Hepatocyte (in vitro differentiated cells): ENCODE measurements around the gene DUSP10. TPM values are rescaled to one million over a fixed set of nuclear protein-coding genes. Genes with fewer than 3 reads are reported as not detected.

Experiments used
- DNase-seq: peaks from one replicate; pipeline ENCODE4 v3.0.0-alpha.2; 2016; ENCODE audit warnings: low spot score
- H2AFZ ChIP-seq: fragments of 200-600 bp; sonication (generic); 2 replicates; pipeline ENCODE4 v1.6.0; 2016; ENCODE audit warnings: antibody characterized with exemption, mild to moderate bottlenecking
- H3K27ac ChIP-seq: fragments of 200-600 bp; sonication (generic); 2 replicates; pipeline ENCODE4 v1.5.1; 2016; ENCODE audit warnings: mild to moderate bottlenecking
- H3K27me3 ChIP-seq: fragments of 200-600 bp; sonication (generic); 2 replicates; pipeline ENCODE4 v1.6.1; 2016
- H3K36me3 ChIP-seq: fragments of 200-600 bp; sonication (generic); replicated peaks from 2 replicates; pipeline ENCODE4 v1.5.1; 2016; ENCODE audit warnings: low read depth; ENCODE audit not compliant: insufficient read depth
- H3K4me1 ChIP-seq: fragments of 200-600 bp; sonication (generic); 2 replicates; pipeline ENCODE4 v1.5.1; 2016; ENCODE audit warnings: mild to moderate bottlenecking, moderate library complexity; ENCODE audit not compliant: insufficient read depth
- H3K4me2 ChIP-seq: fragments of 200-600 bp; sonication (generic); 2 replicates; pipeline ENCODE4 v1.6.0; 2016
- H3K4me3 ChIP-seq: fragments of 200-600 bp; sonication (generic); 2 replicates; pipeline ENCODE4 v1.5.1; 2016; ENCODE audit warnings: mild to moderate bottlenecking
- H3K79me2 ChIP-seq: fragments of 200-600 bp; sonication (generic); 2 replicates; pipeline ENCODE4 v1.6.0; 2017; ENCODE audit warnings: mild to moderate bottlenecking
- H3K9me2 ChIP-seq: fragments of 200-600 bp; sonication (generic); replicated peaks from 2 replicates; pipeline ENCODE4 v1.6.0; 2017; ENCODE audit warnings: mild to moderate bottlenecking; ENCODE audit not compliant: insufficient read depth
- H3K9me3 ChIP-seq: fragments of 200-600 bp; sonication (generic); 2 replicates; pipeline ENCODE4 v1.5.1; 2016; ENCODE audit warnings: low read depth, mild to moderate bottlenecking
- H4K20me1 ChIP-seq: fragments of 200-600 bp; sonication (generic); 2 replicates; pipeline ENCODE4 v1.6.0; 2016; ENCODE audit warnings: mild to moderate bottlenecking; ENCODE audit not compliant: insufficient read depth, poor library complexity, severe bottlenecking
- EZH2 ChIP-seq: fragments of 200-600 bp; sonication (generic); IDR thresholded peaks from 2 replicates; pipeline ENCODE4 v1.6.1; 2016; ENCODE audit warnings: antibody characterized with exemption, mild to moderate bottlenecking, borderline replicate concordance
- EZH2phosphoT487 ChIP-seq: fragments of 200-600 bp; sonication (generic); IDR thresholded peaks from one replicate; pipeline ENCODE4 v1.6.1; 2018; ENCODE audit warnings: antibody characterized with exemption, mild to moderate bottlenecking, low read depth, moderate library complexity; ENCODE audit not compliant: unreplicated experiment, severe bottlenecking
- WGBS: methylation state at CpG from one replicate; pipeline ENCODE4 v1.1.6; 2016; ENCODE audit warnings: low lambda C conversion rate; ENCODE audit errors: missing lambda C conversion rate; 5-methylcytosine and 5-hydroxymethylcytosine counted together
- polyA plus RNA-seq: library from polyadenylated mRNA; unstranded; fragments of >200 nt; fragmentation: Nextera tagmentation; extraction: Ambion mirVana; gene quantifications from 2 replicates; pipeline ENCODE4 v1.2.1, GENCODE V29; 2016
- total RNA-seq: library from RNA; depleted of rRNA; stranded (reverse); fragments of >200 nt; gene quantifications from 2 replicates; pipeline ENCODE4 v1.2.3, GENCODE V29; 2014
- TF ChIP-seq, protein P1 (sequence below): fragments of 200-600 bp; sonication (generic); IDR thresholded peaks from 2 replicates; pipeline ENCODE4 v1.5.1; 2016; ENCODE audit warnings: antibody characterized with exemption, mild to moderate bottlenecking; ENCODE audit not compliant: poor library complexity

DUSP10 gene
- total and polyA plus RNA-seq, 2 experiments from 2014 or later = 13.1 to 17.6 TPM

DNA sequence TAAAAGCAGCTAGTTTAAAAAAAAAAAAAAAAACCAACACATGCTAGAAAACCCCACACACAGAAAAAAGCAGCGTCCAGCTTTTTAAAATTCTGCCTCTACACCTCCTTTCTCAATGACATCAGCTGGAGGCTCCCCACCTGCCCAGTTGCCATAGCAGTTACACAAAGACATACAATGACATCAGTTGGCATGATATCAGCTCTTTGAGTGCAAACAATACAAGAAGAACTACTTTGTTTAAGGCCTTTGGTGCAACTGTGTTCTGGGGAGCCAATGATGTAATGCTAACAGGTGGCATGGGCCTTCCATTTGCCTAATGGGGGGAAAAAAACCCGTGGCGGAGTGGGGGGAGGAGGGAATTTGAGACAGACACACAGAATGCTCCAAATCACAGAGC lies 32.9 kb downstream of the DUSP10 start:
- Histone ChIP-seq H3K9me3 (no peaks in the 10 kb centered on the region), H4K20me1 (no peaks in the 10 kb centered on the region), H2AFZ (no peak overlapping the region), H3K4me1 (peaks cover 11% of the 10 kb centered on the region), H3K27ac (peak overlapping the region; percentile 55), H3K27me3 (no peaks in the 10 kb centered on the region), H3K4me2 (no peak overlapping the region), H3K9me2 (no peaks in the 10 kb centered on the region), H3K4me3 (no peak overlapping the region), H3K79me2 (no peaks in the 10 kb centered on the region), H3K36me3 (no peaks in the 10 kb centered on the region)
- DNase-seq = peak; percentile 65
- TF ChIP-seq EZH2 = no peak
- TF ChIP-seq EZH2phosphoT487 = no peak
- TF ChIP-seq, protein P1, sequence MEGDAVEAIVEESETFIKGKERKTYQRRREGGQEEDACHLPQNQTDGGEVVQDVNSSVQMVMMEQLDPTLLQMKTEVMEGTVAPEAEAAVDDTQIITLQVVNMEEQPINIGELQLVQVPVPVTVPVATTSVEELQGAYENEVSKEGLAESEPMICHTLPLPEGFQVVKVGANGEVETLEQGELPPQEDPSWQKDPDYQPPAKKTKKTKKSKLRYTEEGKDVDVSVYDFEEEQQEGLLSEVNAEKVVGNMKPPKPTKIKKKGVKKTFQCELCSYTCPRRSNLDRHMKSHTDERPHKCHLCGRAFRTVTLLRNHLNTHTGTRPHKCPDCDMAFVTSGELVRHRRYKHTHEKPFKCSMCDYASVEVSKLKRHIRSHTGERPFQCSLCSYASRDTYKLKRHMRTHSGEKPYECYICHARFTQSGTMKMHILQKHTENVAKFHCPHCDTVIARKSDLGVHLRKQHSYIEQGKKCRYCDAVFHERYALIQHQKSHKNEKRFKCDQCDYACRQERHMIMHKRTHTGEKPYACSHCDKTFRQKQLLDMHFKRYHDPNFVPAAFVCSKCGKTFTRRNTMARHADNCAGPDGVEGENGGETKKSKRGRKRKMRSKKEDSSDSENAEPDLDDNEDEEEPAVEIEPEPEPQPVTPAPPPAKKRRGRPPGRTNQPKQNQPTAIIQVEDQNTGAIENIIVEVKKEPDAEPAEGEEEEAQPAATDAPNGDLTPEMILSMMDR = no peak
- 61% methylated on average over 3 of the region's 3 CpGs for WGBS

GRCh38 chr1:221708076-221708571 lies 33.8 kb downstream of the DUSP10 start:
- Histone ChIP-seq H2AFZ (no peak overlapping the region), H3K4me1 (peaks cover 11% of the 10 kb centered on the region), H3K9me2 (no peaks in the 10 kb centered on the region), H3K4me3 (no peak overlapping the region), H3K4me2 (no peak overlapping the region), H3K9me3 (no peaks in the 10 kb centered on the region), H3K79me2 (no peaks in the 10 kb centered on the region), H3K36me3 (no peaks in the 10 kb centered on the region), H3K27ac (peak overlapping the region; percentile 55), H4K20me1 (no peaks in the 10 kb centered on the region), H3K27me3 (no peaks in the 10 kb centered on the region)
- no peak for DNase-seq
- TF ChIP-seq, protein P1 = no peak
- TF ChIP-seq EZH2 = no peak
- no peak for TF ChIP-seq EZH2phosphoT487
- WGBS = 75% methylated on average over 5 of the region's 5 CpGs

DNA sequence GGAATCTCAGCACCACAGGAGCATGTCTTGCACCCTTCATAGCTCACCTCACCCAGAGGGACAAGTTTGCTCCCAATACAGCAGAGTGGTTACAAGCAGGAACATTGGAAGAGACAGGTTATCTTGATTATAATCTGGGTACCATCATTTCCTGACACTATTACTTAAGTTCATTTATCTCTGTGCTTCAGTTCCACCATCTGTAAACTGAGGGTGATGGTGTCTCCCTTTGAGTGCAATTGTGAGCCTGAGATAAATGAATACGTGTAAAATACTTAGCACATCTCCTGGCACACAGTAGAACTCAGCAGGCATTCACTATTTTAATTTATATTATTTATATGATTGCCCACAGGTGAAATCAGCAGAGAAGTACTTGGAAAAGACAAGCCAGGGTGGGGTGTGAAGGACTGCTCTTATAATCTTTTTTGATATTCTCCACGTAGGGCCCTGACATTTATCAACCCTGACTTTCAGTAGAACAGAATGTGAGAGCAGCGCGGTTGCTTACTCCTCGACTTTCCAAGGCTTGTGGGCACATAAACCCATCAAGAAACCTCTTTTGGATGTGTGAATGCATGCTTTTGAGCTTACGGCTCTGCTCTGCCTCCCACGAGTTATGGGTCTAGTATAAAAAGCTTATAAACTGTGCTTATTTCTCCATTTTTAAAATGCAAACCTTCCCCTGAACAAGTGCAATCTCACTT lies 34.9 kb downstream of the DUSP10 start:
- TF ChIP-seq, protein P1 = no peak
- TF ChIP-seq EZH2phosphoT487 (no peak), EZH2 (no peak)
- H4K20me1 ChIP-seq = no peaks in the 10 kb centered on the region
- no peaks in the 10 kb centered on the region for H3K27me3 ChIP-seq
- no peaks in the 10 kb centered on the region for H3K79me2 ChIP-seq
- peaks cover 10% of the 10 kb centered on the region for H3K4me1 ChIP-seq
- WGBS = 82% methylated on average over 7 of the region's 7 CpGs
- no peak overlapping the region for H2AFZ ChIP-seq
- no peak overlapping the region for H3K4me2 ChIP-seq
- no peaks in the 10 kb centered on the region for H3K9me2 ChIP-seq
- H3K4me3 ChIP-seq = no peak overlapping the region
- no peaks in the 10 kb centered on the region for H3K36me3 ChIP-seq
- DNase-seq = no peak
- H3K9me3 ChIP-seq = no peaks in the 10 kb centered on the region
- no peak overlapping the region for H3K27ac ChIP-seq
